Prostate gland (tissue), 2 donors: ENCODE data around the gene ADCY1.

ENCODE experiments used
- CTCF ChIP-seq, 4 experiments: fragments of 200-600 bp in 2 of 4; fragments of 450-650 bp in 2 of 4; sonication (generic) in 2 of 4; IDR thresholded peaks; 1 replicate in 3 of 4; 2 replicates in 1 of 4; pipeline ENCODE4 v1.5.1; 2016 to 2019; ENCODE audit warnings: antibody characterized with exemption in 4 of 4, mild to moderate bottlenecking in 2 of 4, moderate library complexity in 2 of 4
- POLR2A ChIP-seq: fragments of 450-650 bp; IDR thresholded peaks from one replicate; pipeline ENCODE4 v1.6.1; 2016; ENCODE audit warnings: antibody characterized with exemption, mild to moderate bottlenecking

- TF ChIP-seq CTCF (IDR thresholded peaks at IDR 0.05) (no peak), POLR2A (no peak)
These were observed 72.1 kb downstream of the ADCY1 start for GRCh38 chr7:45646207-45646821.
